GM03348 (cell line): ENCODE data around the gene TNF.

Source experiments
- DNase-seq: peaks from one replicate; pipeline ENCODE4 v3.0.0; 2012; ENCODE audit warnings: low spot score

Gene TNF

GRCh38 chr6:31575335-31575901 is at the start of gene TNF:
Gene TNF, plus strand, starts transcription at chr6:31575565. Its CDS starts 177 bp downstream, at chr6:31575742.
- no peak for DNase-seq

GRCh38 chr6:31525932-31526591 is 49.3 kb upstream of the TNF start:
- DNase-seq, result peak; percentile 44

- no peak for DNase-seq
Observed at GRCh38 chr6:31528307-31528777, 47.0 kb upstream of the TNF start.

GRCh38 chr6:31528821-31529328 is 46.5 kb upstream of the TNF start, which contains the start of gene MCCD1:
Gene MCCD1, plus strand, starts transcription at chr6:31528962. Its CDS starts 53 bp downstream, at chr6:31529015.
- no peak for DNase-seq

- DNase-seq, result no peak
Observed at GRCh38 chr6:31529329-31530150, 45.8 kb upstream of the TNF start.

- DNase-seq, result no peak
Observed at GRCh38 chr6:31530659-31531058, 44.7 kb upstream of the TNF start.

GRCh38 chr6:31531162-31531561 is 44.2 kb upstream of the TNF start:
- DNase-seq, result no peak

GRCh38 chr6:31531771-31532643 is 43.4 kb upstream of the TNF start:
- DNase-seq, result no peak

- no peak for DNase-seq
Observed at GRCh38 chr6:31532644-31533454, 42.5 kb upstream of the TNF start.

- DNase-seq, result no peak
Observed at GRCh38 chr6:31533455-31533841, 41.9 kb upstream of the TNF start.

GRCh38 chr6:31534011-31534410 is 41.4 kb upstream of the TNF start:
- DNase-seq, result no peak

- no peak for DNase-seq
Observed at GRCh38 chr6:31534521-31535040, 40.8 kb upstream of the TNF start.

GRCh38 chr6:31535538-31536324 is 39.6 kb upstream of the TNF start:
- DNase-seq, result no peak

- no peak for DNase-seq
Observed at GRCh38 chr6:31538805-31539400, 36.5 kb upstream of the TNF start.

GRCh38 chr6:31540640-31541039 is 34.7 kb upstream of the TNF start:
- DNase-seq, result no peak

GRCh38 chr6:31541059-31541657 is 34.2 kb upstream of the TNF start:
- peak; percentile 64 for DNase-seq

- peak; percentile 96 for DNase-seq
Observed at GRCh38 chr6:31541658-31542521, 33.5 kb upstream of the TNF start, which contains the start of gene DDX39B. Gene DDX39B, minus strand, starts transcription at chr6:31542003. Its CDS starts 1,471 bp downstream, at chr6:31540532.

GRCh38 chr6:31543639-31544038 is 31.7 kb upstream of the TNF start:
- DNase-seq, result no peak
